GM19035 (cell line): ENCODE data around the gene SLAIN1.

ENCODE experiments used
- ATAC-seq: cut with Tn5 transposase; IDR thresholded peaks from one replicate; pipeline ENCODE4 v1.9.1; 2021; ENCODE audit not compliant: unreplicated experiment

SLAIN1 gene

DNA sequence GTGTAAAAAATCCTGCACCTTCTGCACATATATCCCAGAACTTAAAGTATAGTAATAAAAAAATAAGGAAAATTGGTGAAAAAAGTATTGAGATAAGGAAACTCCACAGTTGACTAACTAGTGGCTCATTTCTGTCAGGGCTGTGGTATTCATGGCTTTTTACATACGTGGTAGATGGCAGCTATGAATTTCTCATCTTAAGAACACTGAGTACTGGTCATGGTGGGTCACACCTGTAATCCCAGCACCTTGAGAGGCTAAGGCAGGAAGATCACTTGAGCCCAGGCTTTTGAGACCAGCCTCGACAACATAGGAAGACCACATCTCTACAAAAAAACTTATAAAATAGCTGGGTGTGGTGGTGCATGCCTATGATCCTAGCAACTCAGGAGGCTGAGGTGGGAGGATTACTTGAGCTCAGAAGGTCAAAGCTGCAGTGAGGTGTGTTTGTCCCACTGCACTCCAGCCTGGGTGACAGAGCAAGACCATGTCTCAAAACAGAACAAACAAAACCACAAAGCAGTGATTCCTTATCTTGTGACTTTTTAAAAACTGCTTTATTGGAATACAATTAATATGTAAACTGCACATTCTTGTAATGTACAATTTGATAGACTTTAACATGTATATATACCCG is 16.8 kb downstream of the SLAIN1 start:
- no peak for ATAC-seq

- ATAC-seq = peak; percentile 47
These were observed 17.9 kb downstream of the SLAIN1 start for GRCh38 chr13:77715233-77715891.

GRCh38 chr13:77716692-77717091 is 19.2 kb downstream of the SLAIN1 start:
- no peak for ATAC-seq

- no peak for ATAC-seq
These were observed 20.0 kb downstream of the SLAIN1 start for GRCh38 chr13:77717508-77717907.

DNA sequence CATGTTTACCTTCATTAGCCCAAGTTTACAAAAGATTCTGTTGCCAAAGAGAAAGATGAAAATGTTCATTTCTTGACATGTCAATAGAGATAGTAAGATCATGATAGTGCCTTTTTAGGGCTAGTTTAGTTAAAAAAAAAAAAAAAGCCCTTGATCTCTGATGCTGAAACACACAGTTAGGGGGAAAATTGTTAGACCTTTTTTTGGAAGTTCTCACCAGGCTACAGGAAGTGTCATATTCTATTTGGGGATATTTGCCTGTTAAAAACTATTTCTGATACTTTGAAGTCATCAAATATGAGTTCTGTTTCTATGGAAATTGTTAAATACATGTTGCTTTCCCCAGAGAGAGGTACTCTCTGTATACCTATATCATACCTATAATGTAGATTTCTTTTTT is 21.6 kb downstream of the SLAIN1 start:
- no peak for ATAC-seq

DNA sequence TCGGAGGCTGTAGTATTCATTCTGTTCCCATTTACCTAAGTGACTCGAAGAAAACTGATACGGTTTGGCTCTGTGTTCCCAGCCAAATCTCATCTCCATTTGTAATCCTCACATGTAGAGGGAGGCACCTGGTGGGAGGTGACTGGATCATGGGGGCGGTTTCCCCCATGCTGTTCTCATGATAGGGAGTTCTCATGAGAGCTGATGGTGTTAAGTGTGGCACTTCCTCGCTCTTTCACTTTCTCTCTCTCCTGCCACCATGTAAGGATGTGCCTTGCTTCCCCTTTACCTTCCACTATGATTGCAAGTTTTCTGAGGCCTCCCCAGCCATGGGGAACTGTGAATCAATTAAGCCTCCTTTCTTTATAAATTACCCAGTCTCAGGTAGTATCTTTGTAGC is 23.5 kb downstream of the SLAIN1 start:
- no peak for ATAC-seq

GRCh38 chr13:77724092-77724491 is 26.6 kb downstream of the SLAIN1 start:
- ATAC-seq = peak; percentile 67

GRCh38 chr13:77725071-77725470 is 27.6 kb downstream of the SLAIN1 start:
- no peak for ATAC-seq

- ATAC-seq = no peak
These were observed 31.0 kb downstream of the SLAIN1 start for GRCh38 chr13:77728265-77729125.

GRCh38 chr13:77729502-77730221 is 32.2 kb downstream of the SLAIN1 start:
- peak; percentile 97 for ATAC-seq

GRCh38 chr13:77730572-77730971 is 33.1 kb downstream of the SLAIN1 start:
- ATAC-seq = no peak

DNA sequence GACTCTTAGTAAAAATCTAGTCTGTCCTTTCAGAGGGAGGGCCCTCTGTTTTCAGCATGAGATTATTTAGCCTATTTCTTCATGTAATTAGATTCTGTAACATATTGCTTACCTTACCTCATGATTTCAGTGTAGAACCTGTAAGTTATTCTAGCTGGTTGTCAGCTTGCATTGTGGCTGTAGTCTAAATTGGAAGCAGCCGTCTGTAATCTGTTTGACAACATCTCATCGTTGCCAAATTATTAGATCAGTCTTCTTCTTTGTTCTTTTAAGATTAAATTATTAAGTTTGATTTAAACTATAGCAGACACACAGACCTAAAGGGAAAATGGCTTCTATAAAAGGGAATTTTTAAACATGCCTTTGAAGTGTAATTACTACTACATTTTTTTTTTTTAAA is 34.8 kb downstream of the SLAIN1 start:
- no peak for ATAC-seq

DNA sequence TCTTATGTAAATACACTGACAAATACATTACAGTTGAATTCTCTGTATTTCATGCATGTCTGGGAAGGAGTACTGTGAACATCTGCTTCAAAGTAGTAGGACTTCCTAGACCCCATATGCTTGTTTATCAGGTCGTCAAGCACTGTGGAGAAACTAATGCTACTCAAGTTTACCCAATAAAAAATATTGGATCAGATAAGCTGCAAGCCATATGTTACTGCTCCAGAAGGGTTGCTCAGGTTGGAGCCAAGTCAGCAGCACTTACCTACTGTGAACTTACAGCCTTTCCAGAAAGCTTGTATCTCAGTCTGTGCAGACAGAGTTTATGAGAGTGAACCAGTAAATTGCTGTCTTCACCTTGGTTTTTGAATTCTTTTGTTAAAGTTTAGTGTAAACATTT is 36.2 kb downstream of the SLAIN1 start:
- ATAC-seq = no peak

DNA sequence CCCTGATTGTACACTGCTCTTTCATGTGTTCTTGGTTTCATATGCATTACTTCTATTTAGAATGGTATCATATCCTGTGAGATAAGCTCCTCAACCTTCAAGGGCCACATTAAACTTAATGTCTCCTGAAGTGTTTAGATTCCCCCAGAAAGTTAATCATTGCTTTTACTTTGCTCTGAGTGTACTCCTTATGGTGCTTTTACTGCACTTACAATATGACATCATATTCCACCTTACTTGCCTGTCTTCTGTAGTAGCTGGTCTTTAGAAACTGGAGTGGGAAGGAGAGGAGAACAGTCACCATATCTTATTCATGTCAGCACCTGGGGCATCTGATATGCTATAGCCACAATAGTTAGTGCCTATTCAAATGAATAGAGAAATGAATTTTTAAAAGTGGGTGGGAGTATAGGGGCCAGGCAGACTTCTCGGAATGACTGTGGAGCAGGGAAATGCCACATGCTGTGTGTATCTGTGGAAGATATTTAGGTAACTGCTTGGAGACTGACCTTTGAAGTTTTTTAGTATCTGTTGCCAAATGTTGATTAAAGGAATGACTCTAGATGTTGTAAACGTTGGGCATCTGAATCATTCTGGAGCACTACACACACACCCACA is 40.2 kb downstream of the SLAIN1 start:
- ATAC-seq = peak; percentile 68

DNA sequence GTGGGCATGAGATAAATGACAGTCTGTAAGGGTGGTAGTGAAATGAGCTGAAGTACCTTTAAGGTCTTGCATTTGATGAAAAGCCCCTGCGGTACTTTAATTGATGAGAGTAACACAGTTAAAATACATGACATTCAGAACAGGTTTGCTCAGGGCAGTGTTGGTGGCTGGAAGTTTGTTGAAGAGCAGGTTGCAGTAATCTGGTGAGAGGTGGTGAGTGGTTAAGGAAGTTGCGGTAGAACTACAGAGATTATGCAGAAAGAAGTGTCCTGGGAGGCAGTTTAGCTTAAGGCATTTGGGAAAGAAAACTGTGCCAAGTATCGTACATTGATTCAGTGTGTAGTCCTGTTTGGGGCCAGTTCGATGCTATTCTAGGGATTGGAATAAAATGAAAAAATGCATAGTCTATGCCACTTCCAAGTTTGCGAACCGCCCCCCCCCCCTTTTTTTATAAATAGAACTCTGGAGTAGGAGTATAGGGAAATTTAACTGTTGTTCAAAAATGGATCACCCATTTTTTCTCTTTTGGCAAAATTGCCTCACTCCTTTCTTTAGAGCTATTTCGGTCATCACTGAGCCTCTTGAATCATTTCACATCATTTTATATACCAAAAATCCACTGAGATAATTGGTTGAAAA is 42.7 kb downstream of the SLAIN1 start:
- no peak for ATAC-seq

- no peak for ATAC-seq
These were observed 43.6 kb downstream of the SLAIN1 start for GRCh38 chr13:77740931-77741596.

DNA sequence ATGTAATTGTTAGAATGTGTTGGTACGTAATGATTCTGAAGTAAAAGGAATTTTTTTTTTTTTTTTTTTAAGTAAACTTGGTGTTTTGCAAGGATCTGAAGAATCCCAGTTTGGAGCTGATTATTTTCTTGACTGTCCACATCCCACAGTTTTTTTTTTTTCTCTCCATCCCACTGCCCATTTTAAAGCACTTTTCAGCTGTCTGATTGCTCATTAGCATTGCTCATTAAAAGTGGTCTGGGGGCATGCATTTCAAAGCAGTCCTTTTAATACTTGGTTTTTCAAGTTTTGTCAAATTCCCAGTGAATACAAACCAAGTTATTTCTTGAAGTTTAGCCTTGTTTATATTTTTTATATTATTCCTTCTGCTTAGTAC is 44.1 kb downstream of the SLAIN1 start:
- ATAC-seq = no peak

- no peak for ATAC-seq
These were observed 45.3 kb downstream of the SLAIN1 start for GRCh38 chr13:77742801-77743200.

DNA sequence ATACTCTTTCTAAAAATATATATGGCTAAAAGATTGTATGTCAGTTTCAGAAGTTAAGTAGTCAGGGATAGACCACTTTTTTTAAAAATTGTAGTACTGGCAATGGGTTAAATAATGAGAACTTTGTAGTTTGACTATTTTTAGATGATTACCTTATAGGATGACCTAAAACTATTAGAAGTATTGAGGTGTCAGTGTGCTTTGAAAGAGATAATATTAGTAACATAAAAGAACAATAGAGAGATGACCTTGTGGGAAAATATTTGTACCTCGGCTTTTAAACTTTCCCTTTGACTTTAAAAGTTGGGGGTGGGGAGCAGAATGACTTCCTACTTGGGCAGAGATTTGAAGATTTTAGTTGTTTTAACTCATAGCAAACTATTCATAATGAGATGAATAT is 48.3 kb downstream of the SLAIN1 start:
- ATAC-seq = no peak

DNA sequence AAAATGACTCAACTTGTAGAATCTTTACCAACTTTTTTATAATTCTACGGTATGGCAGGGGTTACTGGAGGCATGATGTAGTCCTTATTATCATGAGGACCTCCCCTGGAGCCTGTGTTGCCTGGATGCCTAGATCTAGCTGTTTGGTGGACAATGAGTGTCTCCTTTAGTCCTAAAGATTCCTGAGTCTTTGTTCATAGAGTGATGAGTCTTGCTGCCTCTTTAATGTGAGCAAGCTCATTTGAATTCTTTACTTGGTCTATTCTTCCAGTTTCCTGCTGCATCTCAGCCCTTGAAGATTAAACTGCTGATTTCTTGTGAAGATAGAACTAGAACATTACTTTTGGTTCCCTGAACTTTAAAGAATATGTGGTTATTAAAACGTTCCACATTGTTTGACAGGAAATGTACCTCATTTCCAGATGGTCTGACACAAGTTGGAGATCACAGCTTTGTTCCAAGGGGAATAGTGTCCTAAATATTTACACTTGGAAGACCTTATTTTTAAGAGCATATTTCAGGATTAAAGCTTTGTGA is 51.9 kb downstream of the SLAIN1 start:
- ATAC-seq = no peak
